Adipose tissue (tissue), 3 donors: Measurements from ENCODE around the gene ZNF512B. TPM values are rescaled to one million over a fixed set of nuclear protein-coding genes. Genes with fewer than 3 reads are reported as not detected.

Experiments used
- H3K27ac ChIP-seq: one replicate; pipeline ENCODE4 v1.5.1; 2013; ENCODE audit warnings: low read depth, low read length
- WGBS, 3 donors: extraction: QIAGEN DNeasy Blood & Tissue Kit; methylation state at CpG; one replicate each; pipeline ENCODE4 v1.1.7; 2013; 5-methylcytosine and 5-hydroxymethylcytosine counted together
- polyA plus RNA-seq, 3 donors: library from polyadenylated mRNA; stranded (reverse); fragments of 200-250 nt; gene quantifications; one replicate each; pipeline ENCODE4 v1.2.3, GENCODE V29; 2013
- donor health status: healthy with polysubstance abuse.
- donor health status: Bipolar disorder and iron deficiency.
- donor health status: healthy.

The ZNF512B gene
- polyA plus RNA-seq, 3 donors = 7.4 to 10.2 (median 9.1) TPM

GRCh38 chr20:63955281-63955826 is 14.4 kb downstream of the ZNF512B start:
- H3K27ac ChIP-seq = no peak overlapping the region
- 1 to 3% (median 1%) methylated on average over 27 to 31 of the region's 31 CpGs for WGBS, 3 donors

DNA sequence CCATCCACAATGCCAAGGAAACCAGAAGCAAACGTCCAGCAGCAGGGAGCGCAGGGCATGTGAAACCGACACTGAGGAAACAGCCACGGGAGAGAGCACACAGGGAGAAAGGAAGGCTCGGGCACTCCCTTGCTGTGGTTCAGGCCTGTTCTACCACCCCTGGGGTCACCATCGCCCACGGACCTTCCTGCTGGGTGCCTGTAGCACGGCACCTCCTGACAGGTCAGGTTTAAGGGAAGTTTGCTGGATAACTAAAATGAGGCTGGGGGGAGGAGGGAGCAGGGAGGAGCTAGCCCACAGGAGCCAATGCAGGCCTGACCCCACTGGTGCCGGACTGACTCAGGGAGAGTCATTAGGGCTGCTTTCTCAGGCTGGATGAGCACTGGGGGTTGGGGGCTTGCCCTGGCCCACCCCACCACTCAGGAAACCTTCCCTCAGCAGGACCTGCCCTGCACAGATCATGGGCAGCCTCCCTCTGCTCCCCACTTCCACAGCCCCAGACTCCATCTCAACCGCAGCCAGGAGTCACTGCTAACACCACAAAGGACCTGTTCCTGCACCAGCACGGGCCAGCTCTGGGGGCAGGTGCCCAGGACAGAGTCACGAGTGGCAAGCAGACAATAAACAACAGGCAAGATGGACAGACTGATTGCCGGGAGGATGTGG is 15.8 kb downstream of the ZNF512B start:
- 64 to 68% (median 65%) methylated on average over 13 of the region's 13 CpGs for WGBS, 3 donors
- no peak overlapping the region for H3K27ac ChIP-seq

- WGBS, 3 donors = 75 to 89% (median 87%) methylated on average over 14 of the region's 14 CpGs
- H3K27ac ChIP-seq = no peak overlapping the region
Observed at GRCh38 chr20:63952769-63953168, 17.0 kb downstream of the ZNF512B start.

GRCh38 chr20:63952210-63952535 is 17.6 kb downstream of the ZNF512B start:
- H3K27ac ChIP-seq = no peak overlapping the region
- 59 to 78% (median 78%) methylated on average over 15 of the region's 15 CpGs for WGBS, 3 donors

- H3K27ac ChIP-seq = no peak overlapping the region
- 69 to 75% (median 71%) methylated on average over 17 of the region's 17 CpGs for WGBS, 3 donors
Observed at GRCh38 chr20:63951398-63952209, 18.1 kb downstream of the ZNF512B start.

- WGBS, 3 donors = 72 to 85% (median 75%) methylated on average over 20 of the region's 20 CpGs
- H3K27ac ChIP-seq = no peak overlapping the region
Observed at GRCh38 chr20:63950701-63951397, 18.9 kb downstream of the ZNF512B start.

DNA sequence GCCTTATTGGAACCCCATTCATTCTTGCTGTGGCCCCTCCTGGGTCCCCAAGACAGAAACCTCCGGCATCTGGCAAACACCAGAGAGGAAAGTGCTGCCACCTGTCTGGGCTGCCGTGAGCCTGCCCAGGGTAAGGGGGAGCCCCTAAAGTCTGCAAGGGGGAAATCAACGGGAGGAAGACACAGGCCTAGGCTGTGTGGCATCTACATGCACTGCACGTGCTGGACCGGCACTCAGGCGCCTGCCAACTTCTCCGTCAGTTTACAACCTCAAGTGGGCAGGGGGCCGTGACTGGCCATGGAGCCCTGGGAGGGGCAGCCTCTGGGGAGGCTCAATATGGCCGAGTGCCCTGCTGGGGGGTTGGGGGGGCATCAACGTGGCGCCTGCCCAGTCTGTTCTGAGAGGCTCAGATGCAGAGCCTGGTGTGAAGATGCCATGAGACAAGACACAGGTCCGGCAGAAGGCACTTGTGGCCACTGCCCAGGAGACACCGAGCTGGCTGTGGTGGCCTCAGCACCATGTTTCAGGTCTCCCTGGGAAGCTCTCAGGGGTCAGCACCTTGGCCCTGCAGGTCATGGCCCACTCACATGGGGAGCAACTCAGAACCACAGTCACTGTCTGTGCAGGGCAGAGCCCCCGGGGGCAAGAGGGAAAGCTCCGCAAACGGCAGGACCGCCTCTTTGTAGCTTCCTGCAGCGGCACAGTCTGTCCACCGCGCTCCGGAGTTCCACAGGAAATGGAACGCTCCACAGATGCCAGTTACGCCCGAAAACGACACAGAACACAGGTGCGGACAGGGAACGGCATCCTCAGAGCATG is 21.9 kb downstream of the ZNF512B start:
- H3K27ac ChIP-seq = no peak overlapping the region
- 23 to 56% (median 28%) methylated on average over 27 of the region's 27 CpGs for WGBS, 3 donors

DNA sequence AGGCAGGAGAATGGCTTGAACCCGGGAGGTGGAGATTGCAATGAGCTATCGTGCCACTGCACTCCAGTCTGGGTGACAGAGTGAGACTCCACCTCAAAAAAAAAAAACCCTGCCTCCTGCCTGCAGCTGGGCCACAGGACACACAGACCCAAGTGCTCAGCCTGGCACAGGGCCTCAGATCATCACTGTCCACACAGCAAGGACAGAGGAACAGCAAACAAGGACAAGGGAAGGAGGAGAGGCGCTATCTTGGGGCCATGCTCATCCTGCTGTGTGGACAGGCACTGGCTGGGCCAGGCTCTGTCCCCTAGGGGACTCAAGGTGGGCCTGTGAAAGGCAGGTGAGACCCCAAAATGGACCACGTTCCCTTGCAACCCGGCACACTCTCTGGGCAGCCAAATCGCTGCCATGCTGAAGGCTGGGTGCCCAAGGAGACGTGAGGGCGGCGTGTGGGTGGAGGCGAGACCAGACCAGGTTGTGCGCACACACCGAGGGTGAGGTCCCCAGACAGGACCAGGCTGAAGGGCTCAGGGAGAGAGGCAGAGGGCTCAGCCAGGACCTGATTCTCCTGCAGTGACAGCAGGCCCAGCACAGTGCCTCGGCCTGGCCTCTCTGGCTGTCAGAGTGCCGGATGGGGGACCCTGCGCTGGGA is 22.6 kb downstream of the ZNF512B start:
- WGBS, 3 donors = 79 to 90% (median 83%) methylated on average over 15 of the region's 15 CpGs
- no peak overlapping the region for H3K27ac ChIP-seq

DNA sequence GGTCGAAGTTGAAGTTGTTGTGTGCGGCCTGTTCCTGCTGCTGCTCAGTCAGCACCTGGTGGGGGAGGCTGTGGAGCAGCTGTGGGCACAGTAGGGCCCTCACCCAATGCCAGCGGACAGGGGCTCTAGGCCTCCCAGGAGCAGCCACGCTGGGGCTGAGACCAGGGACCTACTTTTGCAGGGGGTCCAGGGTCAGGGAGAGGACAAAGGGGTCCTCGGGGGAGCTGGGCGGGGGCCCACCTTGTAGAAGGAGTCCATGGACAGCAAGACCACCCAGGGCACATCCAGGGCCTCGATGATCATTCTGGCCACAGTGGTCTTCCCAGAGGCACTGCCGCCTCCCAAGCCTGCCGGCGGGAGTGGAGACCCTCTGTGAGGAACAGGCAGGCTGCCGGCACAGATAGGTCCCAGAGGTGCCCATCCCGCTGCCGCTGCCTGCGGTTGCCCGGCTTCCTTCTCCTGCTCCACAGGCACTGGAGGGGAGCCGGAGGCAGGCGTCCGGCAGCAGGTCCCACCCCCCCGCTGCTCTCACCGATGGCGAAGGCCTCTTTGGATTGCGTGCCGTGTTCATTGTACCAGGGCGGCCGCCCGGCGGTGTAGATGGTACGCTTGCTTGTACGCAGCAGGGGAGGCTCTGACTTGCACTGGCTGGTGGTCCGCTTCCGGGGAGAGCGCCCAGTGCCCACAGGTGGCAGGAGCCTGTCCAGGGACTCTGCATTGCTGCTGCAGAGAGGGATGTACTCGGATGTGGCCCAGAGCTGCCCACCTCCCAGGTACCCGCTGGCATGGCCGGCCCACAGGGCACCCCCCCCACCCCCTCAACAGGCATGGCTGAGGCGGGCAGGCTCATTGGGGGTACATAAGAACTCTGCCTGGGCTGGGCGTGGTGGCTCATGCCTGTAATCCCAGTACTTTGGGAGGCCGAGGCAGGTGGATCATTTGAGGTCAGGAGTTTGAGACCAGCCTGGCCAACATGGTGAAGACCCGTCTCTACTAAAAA is 23.5 kb downstream of the ZNF512B start:
- WGBS, 3 donors = 92 to 93% (median 93%) methylated on average over 39 of the region's 39 CpGs
- H3K27ac ChIP-seq = no peak overlapping the region

- 88 to 91% (median 89%) methylated on average over 17 of the region's 17 CpGs for WGBS, 3 donors
- H3K27ac ChIP-seq = no peak overlapping the region
Observed at GRCh38 chr20:63945031-63945658, 24.6 kb downstream of the ZNF512B start.

DNA sequence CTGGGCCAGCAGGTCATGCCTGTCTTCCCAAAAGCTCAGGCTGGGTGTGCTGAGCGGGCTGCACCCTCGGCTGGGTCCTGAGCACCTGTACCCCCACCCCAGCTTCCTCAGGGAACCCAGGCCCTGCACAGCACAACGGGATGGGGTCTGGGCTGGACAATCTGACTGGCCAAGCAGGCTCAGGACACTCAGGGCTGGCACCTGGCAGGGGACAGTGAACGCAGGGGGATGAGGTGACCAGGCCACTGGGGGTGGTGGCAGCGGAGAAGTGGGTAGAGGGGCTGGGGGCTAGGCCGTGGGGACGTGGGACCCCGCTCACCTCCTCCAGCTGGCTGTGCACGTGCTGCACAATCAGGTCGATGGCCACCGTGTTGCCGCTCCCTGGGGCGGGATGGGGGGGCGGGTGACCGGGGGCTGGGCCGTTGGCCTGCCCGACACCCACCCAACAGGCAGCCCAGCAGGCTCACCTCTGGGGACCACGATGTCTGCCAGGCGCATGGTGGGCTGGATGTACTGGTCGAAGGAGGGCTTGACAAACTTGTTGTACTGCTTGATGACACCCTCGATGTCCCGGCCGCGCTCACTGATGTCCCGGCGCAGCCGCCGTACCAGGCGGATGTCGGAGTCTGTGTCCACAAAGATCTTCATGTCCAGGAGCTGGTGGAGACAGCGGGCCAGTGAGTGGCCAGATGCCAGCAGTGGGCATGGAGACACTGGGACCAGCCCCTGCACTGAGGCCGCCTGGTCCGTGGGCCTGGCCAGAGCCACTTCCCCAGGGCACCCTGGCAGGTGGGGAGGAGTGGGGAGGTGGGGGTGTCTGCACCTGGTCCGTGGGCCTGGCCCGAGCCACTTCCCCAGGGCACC is 25.4 kb downstream of the ZNF512B start:
- 89 to 93% (median 92%) methylated on average over 28 to 35 of the region's 35 CpGs for WGBS, 3 donors
- H3K27ac ChIP-seq = no peak overlapping the region

DNA sequence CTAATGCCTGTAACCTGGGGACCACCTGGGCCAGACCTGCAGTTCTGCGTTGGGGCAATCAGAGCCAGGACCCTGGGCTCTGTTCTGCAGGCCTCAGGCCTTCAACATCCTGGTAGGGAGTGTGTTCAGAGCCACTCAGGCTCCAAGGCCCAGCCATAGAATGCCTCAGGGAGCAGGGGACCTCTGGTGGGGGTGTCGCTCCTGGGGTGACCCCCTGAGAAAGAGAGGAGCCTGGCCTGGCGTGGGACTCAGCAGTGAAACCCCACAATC is 26.0 kb downstream of the ZNF512B start:
- WGBS, 3 donors = 94 to 97% (median 94%) methylated on average over 3 of the region's 3 CpGs
- no peak overlapping the region for H3K27ac ChIP-seq

DNA sequence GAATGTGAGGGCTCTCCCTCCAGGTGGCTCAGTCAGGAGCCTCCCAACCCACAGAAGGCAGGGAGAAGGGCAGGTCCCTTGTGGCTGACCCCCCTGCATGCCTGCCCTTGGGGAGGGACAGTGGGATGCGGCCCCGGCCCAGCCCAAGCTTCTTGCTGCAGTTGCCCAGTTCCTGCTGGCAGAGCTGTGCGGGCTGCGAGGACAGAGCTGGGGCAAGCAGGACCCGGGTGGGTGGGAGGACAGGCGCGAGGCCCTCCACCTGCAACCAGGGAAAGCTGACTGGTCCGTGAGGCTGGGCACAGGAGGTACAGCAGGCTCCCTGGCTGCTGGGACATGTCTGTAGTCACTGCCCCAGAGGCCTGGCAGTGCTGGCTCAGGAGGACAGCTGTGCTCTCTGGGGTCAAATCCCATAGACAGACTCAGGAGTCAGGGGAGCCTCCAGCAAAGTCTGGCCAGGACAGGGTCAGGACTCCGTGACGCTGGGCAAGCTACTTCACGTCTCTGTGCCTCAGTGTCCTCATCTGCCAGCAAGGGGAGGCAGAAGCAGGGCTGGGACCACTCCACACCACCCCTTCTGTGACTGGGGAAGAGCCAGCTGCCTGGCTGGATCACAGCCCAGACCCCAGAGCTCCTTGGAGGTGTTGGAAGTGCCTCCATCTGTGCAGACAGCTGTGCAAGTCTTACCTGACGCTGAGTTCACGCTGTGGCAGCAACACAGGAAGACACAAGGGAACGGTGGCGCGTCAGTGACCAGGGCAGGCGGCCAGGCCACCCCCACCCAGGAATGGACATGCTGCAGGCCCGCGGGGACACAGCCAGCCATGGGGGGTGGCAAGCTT is 26.5 kb downstream of the ZNF512B start:
- WGBS, 3 donors = 74 to 78% (median 76%) methylated on average over 19 of the region's 19 CpGs
- H3K27ac ChIP-seq = no peak overlapping the region

DNA sequence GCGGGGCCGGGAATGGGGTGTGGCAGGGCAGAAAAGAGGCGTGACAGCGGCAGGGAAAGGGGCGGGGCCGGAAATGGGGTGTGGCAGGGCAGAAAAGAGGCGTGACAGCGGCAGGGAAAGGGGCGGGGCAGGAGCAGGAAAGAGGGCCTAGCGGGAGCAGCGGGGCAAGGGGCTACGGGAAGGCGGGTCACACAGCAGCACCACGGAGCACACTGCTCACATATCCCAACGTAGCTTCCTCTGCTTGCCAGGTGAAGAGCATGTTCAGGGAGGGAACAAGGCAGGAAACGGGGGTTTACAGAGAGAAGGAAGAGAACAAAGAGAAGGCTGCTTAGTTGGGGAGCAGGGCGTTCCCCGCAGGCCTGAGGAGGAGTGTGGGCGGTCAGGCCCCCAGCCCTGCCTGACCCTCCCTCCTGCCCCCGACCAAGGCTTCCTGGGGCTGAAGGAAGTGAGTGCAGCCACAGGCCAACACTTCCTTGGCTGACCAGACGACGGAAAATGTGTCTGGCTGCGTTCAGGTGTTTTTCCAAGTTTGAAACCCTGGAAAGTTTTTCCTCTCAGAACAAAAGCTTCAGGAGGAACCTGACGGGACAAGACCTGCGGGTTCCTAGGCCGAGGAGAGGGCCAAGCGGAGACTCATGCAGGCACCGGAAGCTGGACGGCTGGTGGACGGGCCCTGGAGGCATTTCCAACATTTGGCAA is 27.3 kb downstream of the ZNF512B start:
- no peak overlapping the region for H3K27ac ChIP-seq
- whole genome bisulfite sequencing, 3 donors = 47 to 61% (median 49%) methylated on average over 29 to 30 of the region's 30 CpGs
